Liver (tissue), 3 donors: ENCODE measurements around the gene A2ML1.

Source experiments
- CTCF ChIP-seq: fragments of 150-350 bp; IDR thresholded peaks from 2 replicates; pipeline ENCODE4 v1.5.1; 2017; ENCODE audit warnings: improper control_type of control experiment, low read depth, low read length; ENCODE audit not compliant: missing input control
- GABPA ChIP-seq, 2 donors: IDR thresholded peaks in 1 of 2; conservative IDR thresholded peaks in 1 of 2; 2 replicates each; pipeline ENCODE4 v1.6.1; 2016; ENCODE audit warnings: antibody characterized with exemption in 2 of 2, mild to moderate bottlenecking in 1 of 2, moderate library complexity in 1 of 2
- HNF4A ChIP-seq, 2 donors: conservative IDR thresholded peaks; 2 replicates each; pipeline ENCODE4 v1.6.1; 2016; ENCODE audit warnings: antibody characterized with exemption in 2 of 2, mild to moderate bottlenecking in 2 of 2
- MAX ChIP-seq: IDR thresholded peaks from 2 replicates; pipeline ENCODE4 v1.6.1; 2016; ENCODE audit warnings: antibody characterized with exemption
- NR2F2 ChIP-seq: IDR thresholded peaks from 2 replicates; pipeline ENCODE4 v1.6.1; 2016; ENCODE audit warnings: antibody characterized with exemption
- RAD21 ChIP-seq, 2 donors: IDR thresholded peaks; 2 replicates each; pipeline ENCODE4 v1.6.1; 2016; ENCODE audit warnings: antibody characterized with exemption in 2 of 2, mild to moderate bottlenecking in 2 of 2
- REST ChIP-seq: IDR thresholded peaks from 2 replicates; pipeline ENCODE4 v1.6.1; 2016; ENCODE audit warnings: antibody characterized with exemption, mild to moderate bottlenecking
- RXRA ChIP-seq, 2 donors: IDR thresholded peaks; 2 replicates each; pipeline ENCODE4 v1.6.1; 2017 to 2018; ENCODE audit warnings: antibody characterized with exemption in 2 of 2, mild to moderate bottlenecking in 1 of 2
- TAF1 ChIP-seq: conservative IDR thresholded peaks from 2 replicates; pipeline ENCODE4 v1.6.1; 2016; ENCODE audit warnings: antibody characterized with exemption, mild to moderate bottlenecking
- YY1 ChIP-seq: IDR thresholded peaks from 2 replicates; pipeline ENCODE4 v1.6.1; 2016; ENCODE audit warnings: antibody characterized with exemption, mild to moderate bottlenecking
- ZBTB33 ChIP-seq: IDR thresholded peaks from 2 replicates; pipeline ENCODE4 v1.6.1; 2016; ENCODE audit warnings: antibody characterized with exemption
- donor health status: healthy.
- donor health status: healthy.

- no peak for TF ChIP-seq RAD21 (IDR thresholded peaks at IDR 0.05)
- no peak for TF ChIP-seq TAF1
- no peak for TF ChIP-seq NR2F2
- TF ChIP-seq CTCF, result no peak
- TF ChIP-seq MAX, result no peak
- no peak for TF ChIP-seq RXRA (IDR thresholded peaks at IDR 0.05)
- no peak for TF ChIP-seq GABPA (IDR thresholded peaks at IDR 0.05 in 1 of 2, conservative IDR thresholded peaks at IDR 0.05 in 1 of 2)
- TF ChIP-seq REST, result no peak
- TF ChIP-seq ZBTB33, result no peak
- no peak for TF ChIP-seq HNF4A (conservative IDR thresholded peaks at IDR 0.05)
- no peak for TF ChIP-seq YY1
These were observed 17.9 kb downstream of the A2ML1 start for GRCh38 chr12:8840321-8840720.
